ENCODE results near the gene RAB31. TPM values are rescaled to one million over a fixed set of nuclear protein-coding genes. Genes with fewer than 3 reads are reported as not detected.
A peak's percentile ranks its signal among the peaks of the same experiment; 100 is the strongest.

The RAB31 gene
- total RNA-seq, 3 donors from 2014 or later = 22.4 to 110 (median 32.4) TPM

- no peaks in the 10 kb centered on the region for H3K27me3 ChIP-seq
- intact Hi-C loops (cut with DNase I; ENCODE audit: low total_unique reads) = no loop called here
- no peak overlapping the region for H3K27ac ChIP-seq
- H3K4me3 ChIP-seq = no peak overlapping the region
- TF ChIP-seq CTCF (IDR thresholded peaks at IDR 0.05) (peak in 1 of 3 donors; percentile 24), POLR2A (IDR thresholded peaks at IDR 0.05) (no peak), POLR2AphosphoS5 (IDR thresholded peaks at IDR 0.05) (no peak)
- no peaks in the 10 kb centered on the region for H3K36me3 ChIP-seq
- H3K4me1 ChIP-seq = no peaks in the 10 kb centered on the region
- no peaks in the 10 kb centered on the region for H3K9me3 ChIP-seq
- no peak for DNase-seq (ENCODE audit: low spot score in 2 of 2)
Observed at GRCh38 chr18:9792565-9793245, 84.6 kb downstream of the RAB31 start.

- H3K36me3 ChIP-seq = no peaks in the 10 kb centered on the region
- no peaks in the 10 kb centered on the region for H3K4me1 ChIP-seq
- no peak overlapping the region for H3K4me3 ChIP-seq
- no peak for TF ChIP-seq CTCF (IDR thresholded peaks at IDR 0.05)
- no peak for TF ChIP-seq POLR2AphosphoS5 (IDR thresholded peaks at IDR 0.05)
- TF ChIP-seq POLR2A (IDR thresholded peaks at IDR 0.05) = no peak
- H3K27me3 ChIP-seq = no peaks in the 10 kb centered on the region
- H3K27ac ChIP-seq = no peak overlapping the region
- intact Hi-C loops (cut with DNase I; ENCODE audit: low total_unique reads) = no loop called here
- H3K9me3 ChIP-seq = no peaks in the 10 kb centered on the region
- DNase-seq (ENCODE audit: low spot score in 2 of 2) = no peak
Observed at GRCh38 chr18:9796011-9796410, 87.9 kb downstream of the RAB31 start.

- TF ChIP-seq CTCF (IDR thresholded peaks at IDR 0.05) (no peak), POLR2AphosphoS5 (IDR thresholded peaks at IDR 0.05) (no peak), POLR2A (IDR thresholded peaks at IDR 0.05) (no peak)
- intact Hi-C loops (cut with DNase I; ENCODE audit: low total_unique reads) = no loop called here
- Histone ChIP-seq H3K27me3 (no peaks in the 10 kb centered on the region), H3K4me3 (peak overlapping the region in 1 of 3 donors; percentile 23), H3K27ac (peak overlapping the region; percentile 22 to 38), H3K36me3 (no peaks in the 10 kb centered on the region), H3K9me3 (no peaks in the 10 kb centered on the region), H3K4me1 (no peaks in the 10 kb centered on the region)
- no peak for DNase-seq (ENCODE audit: low spot score in 2 of 2)
Observed at GRCh38 chr18:9796935-9797549, 88.9 kb downstream of the RAB31 start.

- no peak for DNase-seq (ENCODE audit: low spot score in 2 of 2)
- Histone ChIP-seq H3K4me3 (no peak overlapping the region), H3K27ac (no peak overlapping the region), H3K9me3 (no peaks in the 10 kb centered on the region), H3K36me3 (no peaks in the 10 kb centered on the region), H3K4me1 (peaks cover 0 to 3% of the 10 kb centered on the region in 2 donors), H3K27me3 (no peaks in the 10 kb centered on the region)
- intact Hi-C loops (cut with DNase I; ENCODE audit: low total_unique reads) = no loop called here
- TF ChIP-seq CTCF (IDR thresholded peaks at IDR 0.05) = no peak
- no peak for TF ChIP-seq POLR2AphosphoS5 (IDR thresholded peaks at IDR 0.05)
Observed at GRCh38 chr18:9802175-9803062, 94.3 kb downstream of the RAB31 start.

Measured in breast epithelium (tissue), 4 donors.